ENCODE measurements around the gene TSEN2.
"Not testable (repeated sequence)": the region's sequence is repeated elsewhere in the genome, so short reads cannot be mapped to it uniquely, and the experiment has no call there.

The TSEN2 gene

DNA sequence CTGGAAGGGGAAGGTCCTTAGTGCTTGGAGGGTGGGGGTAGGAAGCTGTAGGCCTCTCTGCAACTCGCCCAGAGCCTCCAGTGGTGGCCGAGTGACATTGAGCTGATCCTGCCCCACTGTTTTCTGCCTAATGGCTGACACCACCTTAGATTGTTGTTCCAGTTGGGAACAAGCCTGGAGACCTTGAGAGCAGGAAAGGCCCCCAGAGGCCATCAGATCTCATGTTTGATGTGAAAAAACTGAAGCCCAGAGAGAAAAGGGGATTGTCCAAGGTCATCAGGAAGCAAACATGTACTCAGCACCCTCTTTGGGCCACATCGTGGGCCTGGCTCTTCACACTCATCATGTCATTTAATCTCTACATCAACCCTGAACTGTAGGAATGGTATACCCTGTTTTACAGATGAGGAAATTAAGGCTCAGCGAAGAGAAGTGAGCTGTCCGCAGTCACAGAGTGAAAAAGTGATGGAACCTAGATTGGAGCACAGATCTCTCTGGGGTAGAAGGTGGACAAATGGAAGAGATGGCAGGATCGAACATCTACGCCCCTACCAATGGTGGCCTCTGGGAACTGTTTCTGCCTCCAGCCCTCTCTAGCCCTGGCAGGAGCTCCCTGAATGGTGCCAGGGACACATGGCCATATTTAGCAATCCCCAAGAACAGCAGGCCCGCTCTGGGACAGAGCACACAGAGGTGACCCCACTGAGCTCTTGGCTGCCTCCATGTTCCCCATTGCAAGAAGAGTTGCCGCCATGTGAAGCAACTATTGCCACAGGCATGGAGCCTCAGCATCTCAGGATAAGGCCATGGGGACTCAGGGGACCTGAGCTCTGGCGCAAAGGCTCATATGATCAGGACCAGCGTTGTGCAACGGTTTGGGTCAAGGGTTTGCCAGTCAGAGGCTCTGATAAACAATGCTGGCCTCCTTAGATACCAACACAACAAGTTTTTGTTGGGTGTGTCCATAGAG lies 31.6 kb upstream of the TSEN2 start:
- no peak for DNase-seq (ENCODE audit: low read depth)

DNA sequence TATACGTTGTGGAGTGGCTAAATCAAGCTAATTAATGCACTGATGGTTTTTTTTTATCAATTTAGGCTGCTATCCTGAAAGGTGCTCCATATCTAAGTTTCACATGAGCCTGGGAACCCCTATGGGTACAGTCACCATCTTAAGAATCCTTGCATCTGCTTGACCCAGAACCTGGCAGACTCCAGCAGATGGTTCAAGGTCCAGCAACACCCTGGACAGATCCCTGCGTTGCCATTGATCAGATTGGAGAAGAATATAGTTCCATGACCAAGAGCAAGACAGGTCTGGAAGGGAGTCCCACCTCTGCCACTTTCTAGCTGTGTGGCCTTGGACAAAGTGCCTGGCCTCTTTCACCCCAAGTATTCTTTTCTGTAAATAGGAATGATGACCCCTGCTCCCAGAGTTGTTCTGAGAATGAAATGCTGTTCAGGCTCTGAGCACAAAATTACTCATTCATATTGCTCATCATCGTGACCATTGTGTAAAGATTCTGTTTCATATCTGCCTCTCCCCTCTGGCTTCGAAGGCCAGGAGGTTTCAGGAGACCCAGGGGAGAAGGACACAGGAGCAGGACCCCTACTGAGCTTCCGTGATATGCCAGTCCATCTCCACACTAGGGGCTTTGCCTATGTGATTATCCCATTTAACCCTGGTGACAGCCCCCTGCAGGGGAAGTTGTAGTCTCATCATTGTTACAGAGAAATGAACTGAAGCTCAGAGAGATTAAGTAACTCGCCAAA lies 30.0 kb upstream of the TSEN2 start:
- no peak for DNase-seq (ENCODE audit: low read depth)

DNA sequence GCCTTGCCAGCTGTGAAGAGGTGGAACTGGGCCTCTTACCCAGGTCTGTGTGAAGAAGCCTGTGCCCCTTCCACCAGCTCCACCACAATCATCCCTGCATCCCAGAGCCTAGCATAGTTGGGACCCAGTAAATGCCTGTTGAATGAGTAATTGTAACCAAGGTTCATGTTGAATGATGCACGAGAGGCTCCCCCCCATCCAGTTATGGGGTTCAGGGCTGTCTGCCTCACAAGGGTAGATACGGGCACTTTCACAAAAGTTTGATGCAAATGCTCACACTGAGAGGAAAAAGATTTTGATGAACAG lies 29.5 kb upstream of the TSEN2 start:
- DNase-seq (ENCODE audit: low read depth): no peak

DNA sequence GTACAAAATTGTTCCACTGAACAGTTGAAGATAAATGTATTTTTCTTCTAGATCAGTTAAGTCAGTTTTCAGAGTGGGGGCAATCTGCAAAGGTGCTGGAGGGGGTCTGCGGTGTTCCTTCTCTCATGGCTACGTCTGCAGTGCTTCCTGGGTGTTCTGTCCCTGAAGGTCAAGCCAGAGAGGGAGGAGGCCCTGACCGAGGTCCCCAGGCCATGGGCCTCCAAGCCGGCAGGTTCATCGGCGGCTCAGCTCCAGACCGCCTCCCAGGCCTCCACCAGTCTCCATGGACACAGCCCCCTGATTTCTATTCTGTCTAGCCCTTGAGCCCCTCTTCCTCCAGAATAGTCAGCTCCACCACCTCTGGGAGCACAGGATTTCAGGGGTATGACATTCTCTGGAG lies 28.5 kb upstream of the TSEN2 start:
- DNase-seq (ENCODE audit: low read depth): no peak

DNA sequence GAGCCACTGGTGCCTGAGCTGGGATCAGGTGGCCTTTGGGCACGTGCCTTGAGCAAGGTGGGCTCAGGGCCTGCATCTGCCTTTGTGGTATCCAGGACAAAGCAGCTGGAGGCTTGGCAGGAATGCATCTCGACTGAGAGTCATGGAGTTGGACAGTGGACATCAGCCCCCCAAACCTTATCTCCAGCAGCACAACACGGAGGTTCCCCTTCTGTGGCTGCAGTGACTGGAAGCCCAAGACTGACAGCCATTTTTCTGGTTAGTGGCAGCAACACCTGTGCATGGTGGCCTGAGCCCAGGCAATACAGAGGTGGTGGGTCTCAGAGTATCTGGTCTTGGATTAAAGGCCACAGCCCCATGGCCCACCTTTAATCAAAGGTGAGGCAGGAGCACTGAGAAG lies 27.8 kb upstream of the TSEN2 start:
- DNase-seq (ENCODE audit: low read depth): no peak

DNA sequence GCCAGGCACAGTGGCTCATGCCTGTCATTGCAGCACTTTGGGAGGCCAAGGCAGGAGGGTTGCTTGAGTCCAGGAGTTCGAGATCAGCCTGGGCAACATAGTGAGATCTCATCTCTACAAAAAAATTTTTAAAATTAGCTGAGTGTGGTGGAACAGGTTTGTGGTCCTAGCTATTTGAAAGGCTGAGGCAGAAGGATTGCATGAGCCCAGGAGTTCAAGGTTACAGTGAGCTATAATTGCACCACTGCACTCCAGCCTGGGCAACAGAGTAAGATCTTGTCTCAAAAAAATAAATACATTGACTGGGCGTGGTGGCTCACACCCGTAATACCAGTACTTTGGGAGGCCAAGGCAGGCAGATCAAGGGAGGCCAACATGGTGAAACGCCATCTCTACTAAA lies 26.9 kb upstream of the TSEN2 start:
- DNase-seq (ENCODE audit: low read depth): not testable (repeated sequence)

DNA sequence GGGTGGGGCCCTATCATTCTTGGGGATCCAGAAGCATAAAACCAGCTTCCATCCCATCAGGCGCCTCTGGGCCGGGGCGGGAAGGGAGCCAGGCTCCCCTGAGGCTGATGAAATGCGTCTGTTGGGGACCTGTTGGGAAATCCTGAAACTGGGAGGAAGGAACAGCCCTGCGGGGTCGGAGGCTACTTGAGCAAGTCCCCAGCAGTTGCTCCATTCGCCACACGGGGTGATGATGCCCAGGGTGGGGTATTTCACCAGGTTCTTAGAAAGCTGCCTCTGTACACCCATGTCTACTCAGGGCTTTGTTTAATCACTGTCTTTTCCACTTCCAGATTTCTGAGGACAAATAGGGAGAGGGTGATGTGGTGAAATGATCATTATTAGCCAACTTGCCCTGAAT lies 25.4 kb upstream of the TSEN2 start:
- DNase-seq (ENCODE audit: low read depth): no peak

DNA sequence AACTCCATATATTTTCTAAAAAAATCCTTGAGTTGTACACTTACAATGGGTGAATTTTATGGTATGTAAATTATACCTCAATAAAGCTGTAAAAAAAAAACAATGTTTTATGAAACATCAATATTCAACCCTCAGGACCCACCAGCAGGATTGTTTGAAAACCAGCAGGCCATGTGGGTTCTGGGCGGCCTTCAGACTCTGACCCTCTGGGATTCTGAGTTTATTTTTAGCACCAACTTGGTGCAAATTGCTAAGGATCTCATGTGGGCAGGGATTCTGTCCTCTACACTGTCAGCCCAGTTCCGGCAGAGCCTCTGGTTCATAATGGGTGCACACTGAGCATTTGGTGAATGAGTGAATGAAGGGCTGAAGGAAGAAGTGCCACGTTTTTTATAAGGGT lies 24.2 kb upstream of the TSEN2 start:
- DNase-seq (ENCODE audit: low read depth): no peak

DNA sequence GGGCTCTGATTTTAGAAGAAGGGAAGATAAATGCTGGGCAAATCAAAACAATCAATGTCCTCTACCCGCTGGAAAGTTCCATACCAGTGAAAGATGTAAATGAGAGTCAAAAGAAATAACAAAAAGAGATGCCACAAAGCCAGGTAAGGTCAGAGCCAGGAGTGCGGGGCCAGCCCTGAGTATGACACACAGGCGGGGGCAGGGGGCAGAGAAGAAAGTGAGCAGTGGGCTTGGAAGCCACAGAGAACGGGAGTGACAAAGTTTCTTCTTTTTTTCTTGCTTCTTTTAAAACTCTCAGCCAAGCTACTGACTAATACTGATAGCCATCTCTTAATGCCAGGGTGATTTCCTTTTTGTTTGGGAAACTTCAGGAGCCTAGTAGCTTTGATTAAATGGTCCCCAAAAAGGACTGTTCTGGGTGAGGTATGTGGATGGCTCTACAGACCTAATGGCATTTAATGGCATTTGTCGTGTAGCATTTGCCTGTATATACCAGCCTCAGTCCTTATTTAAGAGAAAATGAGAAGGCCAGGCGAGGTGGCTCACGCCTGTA lies 23.1 kb upstream of the TSEN2 start:
- DNase-seq (ENCODE audit: low read depth): no peak

DNA sequence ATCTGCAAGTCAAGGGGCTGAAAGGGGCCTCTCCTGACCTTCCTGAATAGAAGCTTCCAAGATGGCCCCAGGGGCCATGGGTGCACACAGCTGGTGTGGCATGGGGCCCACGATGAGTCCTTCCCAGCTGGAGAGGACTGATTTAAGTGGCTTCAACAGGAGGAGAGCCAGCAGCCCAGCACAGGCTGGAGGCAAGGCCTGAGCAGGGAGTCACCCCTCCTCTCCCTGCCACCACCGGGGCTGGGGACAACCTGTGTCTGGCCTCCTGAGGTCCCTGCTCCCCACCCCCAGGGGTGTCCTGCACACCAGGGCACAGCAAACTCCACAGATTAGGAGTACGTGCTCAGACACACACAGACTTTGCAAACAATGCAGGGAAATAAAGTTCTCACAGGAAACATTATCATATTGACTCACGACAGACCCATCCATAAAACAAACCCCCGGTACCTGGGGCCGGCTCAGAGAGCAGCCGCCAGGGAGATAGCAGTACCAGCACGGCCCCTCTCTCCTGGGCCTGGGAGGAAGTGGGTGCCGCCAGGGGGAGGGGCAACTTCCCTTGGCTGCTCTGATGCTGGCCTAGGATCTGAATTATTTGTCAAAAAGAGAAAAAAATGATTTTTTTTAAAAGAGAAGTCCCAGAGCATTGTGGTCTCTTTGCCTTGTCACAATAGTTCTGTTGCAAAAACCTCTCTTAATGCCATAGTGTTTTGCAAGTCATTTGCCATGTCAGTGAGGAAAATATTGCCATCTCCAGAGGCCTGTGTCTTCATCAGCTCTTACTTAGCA lies 21.9 kb upstream of the TSEN2 start:
- no peak for DNase-seq (ENCODE audit: low read depth)

DNA sequence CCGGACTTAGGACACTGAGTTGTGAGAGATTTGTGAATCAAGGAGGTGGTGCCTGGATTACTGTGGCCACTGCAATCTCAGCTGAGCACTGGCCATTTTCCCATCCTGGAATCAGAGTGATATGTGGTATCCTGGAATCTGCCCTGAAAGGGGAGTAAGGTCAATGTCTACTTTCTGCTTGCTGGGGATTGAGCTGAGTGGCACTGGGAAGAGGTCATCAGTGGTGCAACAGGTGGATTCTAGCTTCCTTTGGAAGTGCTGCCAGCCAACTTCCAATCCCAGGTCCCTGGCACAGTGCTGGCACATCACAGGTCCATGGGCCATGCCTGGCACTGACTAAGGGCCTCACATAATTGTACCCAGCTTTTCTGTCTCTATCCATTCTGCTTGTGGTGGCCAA lies 20.6 kb upstream of the TSEN2 start:
- DNase-seq (ENCODE audit: low read depth): no peak

DNA sequence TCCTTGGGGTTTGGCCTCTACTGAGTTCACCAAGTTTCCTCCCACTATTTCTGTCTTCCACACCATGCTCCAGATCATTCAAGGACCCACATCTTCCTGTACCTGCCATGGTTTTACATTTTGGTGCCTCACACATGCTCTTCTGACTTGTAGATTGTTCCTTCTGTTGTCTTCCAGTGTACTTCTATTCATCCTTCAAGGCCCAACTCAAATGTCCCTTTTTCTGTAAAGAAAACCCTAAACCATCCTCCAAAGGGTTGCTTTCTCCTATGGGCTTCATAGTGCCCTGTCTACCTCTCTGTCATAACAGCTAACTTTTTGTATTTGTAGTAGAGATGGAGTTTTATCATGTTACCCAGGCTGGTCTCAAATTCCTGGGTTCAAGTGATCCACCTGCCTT lies 20.1 kb upstream of the TSEN2 start:
- no peak for DNase-seq (ENCODE audit: low read depth)

DNA sequence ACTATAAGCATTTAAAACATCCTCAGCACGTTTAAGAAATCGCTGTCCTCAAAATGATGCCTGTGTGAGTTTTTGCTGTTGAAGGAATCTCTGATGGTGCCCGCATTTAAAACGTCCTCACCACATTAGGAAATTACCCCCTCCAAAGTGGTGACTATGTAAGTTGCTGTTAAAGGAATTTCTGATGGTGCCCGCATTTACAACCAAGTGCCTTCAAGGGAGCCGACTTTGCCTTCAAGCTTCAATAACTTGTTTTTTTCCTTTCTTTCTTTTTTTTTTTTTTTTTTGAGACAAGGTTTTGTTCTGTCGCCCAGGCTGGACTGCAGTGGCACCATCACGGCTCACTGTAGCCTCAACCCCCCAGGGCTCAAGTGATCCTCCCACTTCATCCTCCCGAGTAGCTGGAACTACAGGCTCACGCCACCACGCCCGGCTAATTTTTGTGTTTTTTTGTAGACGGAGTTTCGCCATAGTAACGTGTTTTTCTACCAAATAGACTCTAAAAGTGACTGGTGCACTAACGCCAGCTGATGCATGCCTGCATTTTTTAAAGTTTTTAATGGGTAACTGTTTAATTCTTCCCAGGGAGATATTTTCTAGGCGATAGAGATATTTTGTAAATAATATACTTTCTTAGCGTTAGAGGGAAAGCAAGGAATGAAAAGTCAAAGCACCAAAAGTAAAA lies 19.0 kb upstream of the TSEN2 start:
- DNase-seq (ENCODE audit: low read depth): no peak

DNA sequence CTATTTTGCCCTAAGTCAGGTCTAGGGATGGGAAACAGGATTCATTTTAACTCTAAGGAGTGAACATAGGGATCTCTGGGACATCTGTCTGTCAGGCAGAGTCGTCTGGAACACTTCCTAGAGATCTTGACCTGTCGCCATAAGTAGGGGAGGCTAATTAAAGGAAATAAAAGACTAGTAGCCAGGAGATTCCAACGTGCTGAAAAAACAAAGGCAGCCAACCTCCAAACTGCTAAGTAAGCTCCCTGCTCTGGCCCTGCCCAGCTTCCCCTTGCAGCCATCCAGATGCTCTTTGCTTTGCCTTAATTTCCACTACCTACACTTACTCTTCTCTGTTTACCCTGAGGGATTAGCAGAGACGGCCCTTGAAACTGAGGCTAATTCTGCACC lies 18.4 kb upstream of the TSEN2 start:
- no peak for DNase-seq (ENCODE audit: low read depth)

DNA sequence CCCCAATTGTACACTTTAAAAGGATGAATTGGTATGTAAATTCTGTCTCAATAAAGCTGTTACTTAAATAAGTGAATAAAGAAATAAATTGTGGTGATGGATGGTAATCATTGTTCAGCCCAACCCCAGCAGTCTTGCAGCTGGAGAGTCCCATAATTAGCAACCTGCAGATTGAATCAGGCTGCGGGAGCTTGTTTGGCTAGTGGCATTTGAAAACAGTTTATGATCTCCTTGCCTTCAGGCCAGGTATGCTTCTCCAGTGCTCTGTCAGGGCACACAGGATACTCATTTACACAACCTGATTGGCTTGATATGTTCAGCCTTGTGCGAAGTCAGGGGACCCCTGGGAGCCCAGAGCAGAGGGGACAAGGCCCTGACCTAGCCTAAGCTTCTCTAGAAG lies 16.5 kb upstream of the TSEN2 start:
- DNase-seq (ENCODE audit: low read depth): no peak

DNA sequence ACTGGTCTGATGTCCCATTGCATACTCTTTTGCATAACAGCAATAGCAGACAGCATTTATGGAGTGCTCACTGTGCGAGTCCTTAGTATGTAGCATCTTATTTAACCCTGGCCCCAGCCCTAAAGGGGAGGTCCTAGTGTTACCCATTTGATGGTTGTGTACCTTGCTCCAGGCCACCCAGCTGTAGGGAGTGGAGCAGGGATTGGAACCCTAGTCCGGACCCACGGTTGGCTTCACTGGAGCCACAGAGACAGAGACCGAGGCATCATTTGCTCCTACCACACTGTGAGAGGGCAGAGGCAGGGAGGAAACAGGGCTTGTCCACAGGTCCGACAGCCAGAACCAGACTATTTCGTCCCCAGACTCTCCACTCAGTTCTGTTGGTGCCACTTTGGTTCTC lies 16.0 kb upstream of the TSEN2 start:
- DNase-seq (ENCODE audit: low read depth): no peak

DNA sequence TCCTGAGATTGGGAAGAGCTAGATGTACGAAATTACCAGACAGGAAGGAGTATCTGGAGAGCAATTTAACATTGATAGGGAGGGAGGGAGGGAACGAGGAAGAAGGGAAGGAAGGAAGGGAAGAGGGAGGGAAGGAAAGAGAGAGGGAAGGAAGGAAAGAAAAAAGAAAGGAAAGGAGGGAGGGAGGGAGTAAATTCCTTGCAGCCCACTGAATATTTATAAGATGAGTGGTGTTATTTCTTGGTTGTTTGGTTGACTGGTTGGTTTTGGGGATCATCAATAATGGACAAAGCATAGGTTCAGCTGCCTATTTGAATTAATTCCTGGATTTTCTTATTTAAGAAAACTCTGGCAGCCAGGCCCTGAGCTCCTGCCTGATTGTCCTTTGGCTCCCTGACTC lies 15.5 kb upstream of the TSEN2 start:
- DNase-seq (ENCODE audit: low read depth): no peak

DNA sequence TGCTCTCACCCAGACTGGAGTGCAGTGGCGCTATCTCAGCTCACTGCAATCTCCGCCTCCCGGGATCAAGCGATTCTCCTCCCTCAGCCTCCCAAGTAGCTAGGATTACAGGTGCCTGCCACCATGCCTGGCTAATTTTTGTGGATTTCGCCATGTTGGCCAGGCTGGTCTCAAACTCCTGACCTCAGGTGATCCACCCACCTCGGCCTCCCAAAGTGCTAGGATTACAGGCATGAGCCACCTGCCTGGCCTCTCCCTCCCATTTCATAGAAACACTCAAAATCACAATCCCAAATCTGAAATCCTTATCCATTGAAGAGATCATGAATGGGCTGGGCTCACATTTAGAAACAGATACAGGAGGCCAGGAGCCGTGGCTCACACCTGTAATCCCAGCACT lies 15.1 kb upstream of the TSEN2 start:
- DNase-seq (ENCODE audit: low read depth): not testable (repeated sequence)

DNA sequence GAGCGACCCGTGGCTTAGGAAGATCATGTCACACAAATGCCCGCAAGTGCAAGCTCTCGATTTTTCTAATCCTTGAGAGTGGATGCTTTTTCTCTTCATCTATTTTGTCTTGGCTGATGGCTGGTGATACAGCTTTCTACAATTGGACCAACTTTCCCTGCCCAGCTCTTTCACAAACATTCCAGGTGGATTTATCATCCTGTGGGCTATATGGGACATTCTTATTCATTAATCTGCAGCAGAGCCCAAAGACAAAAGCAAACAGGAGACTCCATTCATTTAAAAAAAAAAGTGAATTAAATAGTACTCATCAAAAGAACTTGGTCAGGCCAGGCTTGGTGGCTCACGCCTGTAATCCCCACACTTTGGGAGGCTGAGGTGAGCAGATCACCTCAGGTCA lies 14.2 kb upstream of the TSEN2 start:
- no peak for DNase-seq (ENCODE audit: low read depth)

DNA sequence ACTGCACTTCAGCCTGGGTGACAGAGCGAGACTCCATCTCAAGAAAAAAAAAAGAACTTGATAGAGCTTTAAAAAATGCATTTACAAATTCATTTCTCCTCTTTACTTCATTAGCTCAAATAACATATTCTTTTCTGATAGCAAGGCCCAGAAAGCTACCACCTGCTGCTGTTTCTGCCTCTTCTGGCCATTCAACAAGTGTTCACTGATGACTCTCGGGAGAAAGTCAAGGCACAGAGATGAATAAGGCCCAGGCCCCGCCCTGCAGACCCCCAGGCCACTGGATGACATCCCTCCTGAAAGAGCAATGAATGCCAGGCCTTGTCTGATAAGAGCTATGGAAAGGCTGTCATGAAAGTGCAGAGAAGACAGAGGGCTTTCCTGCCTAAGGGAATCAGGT lies 13.6 kb upstream of the TSEN2 start:
- no peak for DNase-seq (ENCODE audit: low read depth)

DNA sequence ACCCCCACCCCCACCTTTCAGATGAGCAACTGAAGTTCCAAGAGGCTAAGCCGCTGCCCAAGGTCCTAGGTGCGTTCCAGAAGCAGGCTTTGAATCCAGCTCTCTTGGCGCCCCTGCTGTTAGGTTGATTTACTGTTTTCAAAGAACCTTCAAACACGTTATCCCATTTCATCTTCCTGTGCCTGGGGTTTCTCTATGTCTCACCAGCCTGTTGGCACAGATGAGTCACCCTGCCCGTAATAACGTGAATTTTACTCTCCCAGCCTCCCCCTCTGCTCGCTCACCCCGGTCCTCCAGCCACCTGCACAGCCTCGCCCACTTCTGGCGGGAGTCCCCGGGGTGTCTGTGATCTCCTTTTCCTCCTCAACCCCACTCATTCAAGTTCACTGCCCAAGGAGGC lies 13.0 kb upstream of the TSEN2 start:
- no peak for DNase-seq (ENCODE audit: low read depth)

DNA sequence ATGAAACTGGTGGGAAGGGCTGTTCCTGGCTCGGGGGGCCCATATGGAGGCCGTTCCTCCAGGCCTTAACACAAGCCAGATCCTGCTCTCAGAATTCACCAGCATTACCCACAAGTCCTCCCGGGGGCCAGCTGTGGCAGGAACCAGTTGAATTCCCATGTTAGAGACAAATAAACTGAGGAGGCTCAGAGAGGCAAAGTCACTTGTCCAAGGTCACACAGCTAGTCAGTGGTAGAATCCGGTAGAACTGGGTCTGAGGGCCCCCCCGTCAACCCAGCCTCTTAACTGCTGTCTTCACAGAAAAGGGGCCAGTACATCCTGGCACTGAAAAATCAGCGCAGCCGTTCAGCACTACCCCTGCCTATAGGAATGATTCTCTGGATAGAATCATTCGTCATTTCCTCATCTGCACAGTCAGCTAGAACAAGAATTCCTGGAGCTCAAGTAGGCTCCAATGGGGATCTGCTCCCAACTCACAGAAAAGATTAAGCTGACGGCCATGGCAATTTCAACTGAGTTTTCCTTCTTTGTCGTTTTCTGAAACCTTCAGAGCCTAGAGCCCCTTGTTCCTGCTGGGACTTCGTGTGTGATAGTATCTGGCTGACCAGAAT lies 12.2 kb upstream of the TSEN2 start:
- no peak for DNase-seq (ENCODE audit: low read depth)
